ENCODE data around the gene SIRT1.

SIRT1 gene

GRCh38 chr10:67858971-67859370 is 25.5 kb upstream of the SIRT1 start:
- no peak for TF ChIP-seq CTCF (IDR thresholded peaks at IDR 0.05; ENCODE audit: extremely low read depth, insufficient read depth, missing control alignments)
- in situ Hi-C loops (cut with MboI; ENCODE audit: low pct_unique_long_range_greater_than_20kb, low sequenced_read_pairs, unreplicated experiment): loop anchor here (10.0 to 25.0 kb wide), 2 partner anchors 296 to 453 kb away; no protein-coding TSS in a partner anchor
- DNase-seq (ENCODE audit: low spot score): no peak

GRCh38 chr10:67861750-67862432 is 22.6 kb upstream of the SIRT1 start:
- no peak for TF ChIP-seq CTCF (IDR thresholded peaks at IDR 0.05; ENCODE audit: extremely low read depth, insufficient read depth, missing control alignments)
- no peak for DNase-seq (ENCODE audit: low spot score)
- in situ Hi-C loops (cut with MboI; ENCODE audit: low pct_unique_long_range_greater_than_20kb, low sequenced_read_pairs, unreplicated experiment): loop anchor here (25.0 kb wide), 1 partner anchor 450 kb away; no protein-coding TSS in a partner anchor

- in situ Hi-C loops (cut with MboI; ENCODE audit: low pct_unique_long_range_greater_than_20kb, low sequenced_read_pairs, unreplicated experiment): loop anchor here (25.0 kb wide), 1 partner anchor 449 kb away; no protein-coding TSS in a partner anchor
- no peak for DNase-seq (ENCODE audit: low spot score)
- no peak for TF ChIP-seq CTCF (IDR thresholded peaks at IDR 0.05; ENCODE audit: extremely low read depth, insufficient read depth, missing control alignments)
Observed at GRCh38 chr10:67863094-67863493, 21.4 kb upstream of the SIRT1 start.

- in situ Hi-C loops (cut with MboI; ENCODE audit: low pct_unique_long_range_greater_than_20kb, low sequenced_read_pairs, unreplicated experiment): loop anchor here (25.0 kb wide), 1 partner anchor 448 kb away; no protein-coding TSS in a partner anchor
- no peak for TF ChIP-seq CTCF (IDR thresholded peaks at IDR 0.05; ENCODE audit: extremely low read depth, insufficient read depth, missing control alignments)
- no peak for DNase-seq (ENCODE audit: low spot score)
Observed at GRCh38 chr10:67864607-67865371, 19.7 kb upstream of the SIRT1 start.

- DNase-seq (ENCODE audit: low spot score): no peak
- no peak for TF ChIP-seq CTCF (IDR thresholded peaks at IDR 0.05; ENCODE audit: extremely low read depth, insufficient read depth, missing control alignments)
- in situ Hi-C loops (cut with MboI; ENCODE audit: low pct_unique_long_range_greater_than_20kb, low sequenced_read_pairs, unreplicated experiment): loop anchor here (25.0 kb wide), 1 partner anchor 444 kb away; no protein-coding TSS in a partner anchor
Observed at GRCh38 chr10:67868132-67868531, 16.3 kb upstream of the SIRT1 start.

GRCh38 chr10:67869996-67870395 is 14.5 kb upstream of the SIRT1 start:
- in situ Hi-C loops (cut with MboI; ENCODE audit: low pct_unique_long_range_greater_than_20kb, low sequenced_read_pairs, unreplicated experiment): loop anchor here (25.0 kb wide), 1 partner anchor 442 kb away; no protein-coding TSS in a partner anchor

More at GRCh38 chr10:67869996-67870395, 14.5 kb upstream of the SIRT1 start:
- DNase-seq (ENCODE audit: low spot score): no peak
- TF ChIP-seq CTCF (IDR thresholded peaks at IDR 0.05; ENCODE audit: extremely low read depth, insufficient read depth, missing control alignments): no peak
